Measurements from ENCODE around the gene TMSB10. TPM values are rescaled to one million over a fixed set of nuclear protein-coding genes. Genes with fewer than 3 reads are reported as not detected.

Gene TMSB10
- total RNA-seq, 1 experiment from 2014 or later: 869 TPM

GRCh38 chr2:84925336-84925723 lies 19.9 kb downstream of the TMSB10 start:
- no peak for DNase-seq (ENCODE audit: low spot score)
- H3K27me3 Mint-ChIP-seq (ENCODE audit: low read depth): peaks cover 12% of the 10 kb centered on the region
- POLR2A ChIA-PET: interaction anchor here (0.6 to 2.4 kb wide), 6 partner anchors 11 to 90 kb away, joined by 3 to 13 read pairs (median 4); partner anchors contain the start of gene KCMF1
- H3K4me3 Mint-ChIP-seq: no peak overlapping the region
- no peak for ATAC-seq
- H3K27ac Mint-ChIP-seq: 0 out of 2 replicates have a peak overlapping the region, but pooled peaks have one; percentile 6
- peaks cover 23% of the 10 kb centered on the region for H3K4me1 Mint-ChIP-seq
- H3K36me3 Mint-ChIP-seq: no peaks in the 10 kb centered on the region
- H3K9me3 Mint-ChIP-seq: 0 out of 2 replicates have a peak, but pooled peaks cover 3% of the 10 kb centered on the region
- no peak for TF ChIP-seq NR3C1 (CRISPR knock-in tag; conservative IDR thresholded peaks at IDR 0.05; ENCODE audit: low read depth)
- TF ChIP-seq E2F1 (CRISPR knock-in tag; IDR thresholded peaks at IDR 0.05): no peak
- no peak for TF ChIP-seq CDX4 (CRISPR knock-in tag; IDR thresholded peaks at IDR 0.05; ENCODE audit: borderline replicate concordance)
- TF ChIP-seq ETV6 (CRISPR knock-in tag; IDR thresholded peaks at IDR 0.05): no peak
- TF ChIP-seq ZNF138 (CRISPR knock-in tag; conservative IDR thresholded peaks at IDR 0.05): no peak
- TF ChIP-seq PRDM15 (CRISPR knock-in tag; IDR thresholded peaks at IDR 0.05): no peak
- no peak for TF ChIP-seq MLX (CRISPR knock-in tag; IDR thresholded peaks at IDR 0.05)
- no peak for TF ChIP-seq HMGXB4 (CRISPR knock-in tag; IDR thresholded peaks at IDR 0.05)
- TF ChIP-seq AFF4 (CRISPR knock-in tag; IDR thresholded peaks at IDR 0.05; ENCODE audit: borderline replicate concordance): no peak
- no peak for TF ChIP-seq TP53 (CRISPR knock-in tag; IDR thresholded peaks at IDR 0.05)
- TF ChIP-seq MYBL2 (CRISPR knock-in tag; IDR thresholded peaks at IDR 0.05): no peak
- TF ChIP-seq USF1 (CRISPR knock-in tag; IDR thresholded peaks at IDR 0.05): no peak
- TF ChIP-seq STAT6 (CRISPR knock-in tag; conservative IDR thresholded peaks at IDR 0.05; ENCODE audit: low read depth): no peak
- TF ChIP-seq EMX1 (CRISPR knock-in tag; IDR thresholded peaks at IDR 0.05): no peak
- no peak for TF ChIP-seq GRHL2 (CRISPR knock-in tag; IDR thresholded peaks at IDR 0.05; ENCODE audit: insufficient replicate concordance, severe bottlenecking)
- TF ChIP-seq USF2 (CRISPR knock-in tag; IDR thresholded peaks at IDR 0.05): no peak
- TF ChIP-seq ZNF232 (CRISPR knock-in tag; IDR thresholded peaks at IDR 0.05): no peak
- no peak for TF ChIP-seq ZNF121 (CRISPR knock-in tag; IDR thresholded peaks at IDR 0.05)
- CTCF ChIA-PET: interaction anchor here (0.6 to 2.8 kb wide), 56 partner anchors 8 to 375 kb away, joined by 3 to 67 read pairs (median 8); partner anchors contain the start of genes KCMF1, TMSB10 and TRABD2A
